ENCODE results near the gene GRIK4. TPM values are rescaled to one million over a fixed set of nuclear protein-coding genes. Genes with fewer than 3 reads are reported as not detected.

Gene GRIK4
- total and polyA plus RNA-seq, 9 of the 15 experiments (the other 6 are each of a cell fraction or from before 2014, with no cell fraction given): not detected

DNA sequence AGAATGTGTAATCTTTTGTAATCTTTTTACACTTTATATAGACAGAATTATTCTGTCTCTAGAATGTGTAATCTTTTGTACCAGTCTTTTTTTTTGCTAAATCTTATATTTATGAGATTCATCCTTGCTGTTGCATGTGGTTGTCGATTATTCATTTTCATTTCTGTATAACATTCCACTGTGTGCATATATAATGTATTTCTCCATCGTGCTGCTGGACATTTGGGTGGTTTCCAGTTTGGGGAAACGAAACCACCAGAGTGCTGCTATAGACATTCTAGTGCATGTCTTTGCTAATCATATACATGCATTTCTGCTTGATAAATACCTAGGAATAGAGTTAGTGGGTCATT is 146.5 kb downstream of the GRIK4 start:
- no peak for DNase-seq (ENCODE audit: extremely low read depth in 1 of 4, low spot score in 3 of 4)
- Histone ChIP-seq H3K79me2 (ENCODE audit: control insufficient read depth, insufficient read depth, low read length) (no peaks in the 10 kb centered on the region), H3K4me2 (ENCODE audit: insufficient read depth, low read length) (no peak overlapping the region), H4K20me1 (replicated peaks; ENCODE audit: control insufficient read depth, insufficient read depth, low read length) (0 out of 2 replicates have a peak, but pooled peaks cover 5% of the 10 kb centered on the region), H3K9me3 (replicated peaks; ENCODE audit: control insufficient read depth, insufficient read depth, low read depth, low read length) (no peaks in the 10 kb centered on the region), H3K36me3 (ENCODE audit: control insufficient read depth, insufficient read depth, low read length) (no peaks in the 10 kb centered on the region), H3K9ac (ENCODE audit: insufficient read depth in 1 of 2, low read depth in 2 of 2, low read length in 2 of 2) (no peak overlapping the region), H2AFZ (ENCODE audit: low read depth, low read length) (no peak overlapping the region), H3K4me1 (replicated peaks in 1 of 2; ENCODE audit: control insufficient read depth in 2 of 2, insufficient read depth in 2 of 2, low read length in 2 of 2) (peaks cover 0 to 5% of the 10 kb centered on the region in 2 experiments; a peak in 2 of 5 replicates), H3K4me3 (no peak overlapping the region), H3K9me1 (ENCODE audit: control insufficient read depth, insufficient read depth, low read length) (no peaks in the 10 kb centered on the region), H3K27ac (ENCODE audit: extremely low read depth, low read depth, low read length) (no peak overlapping the region), H3K27me3 (ENCODE audit: control insufficient read depth in 2 of 2, insufficient read depth in 2 of 2, low read length in 2 of 2) (peaks cover 0 to 38% of the 10 kb centered on the region in 2 experiments; a peak in 2 of 5 replicates)
- 0% methylated on average over 3 of the region's 3 CpGs for WGBS (ENCODE audit: insufficient coverage, low coverage, missing lambda C conversion rate)
- TF ChIP-seq NR1H2 (CRISPR knock-in tag; IDR thresholded peaks at IDR 0.05): no peak
- no peak for TF ChIP-seq ZNF134 (CRISPR knock-in tag; conservative IDR thresholded peaks at IDR 0.05)
- TF ChIP-seq, protein P1, sequence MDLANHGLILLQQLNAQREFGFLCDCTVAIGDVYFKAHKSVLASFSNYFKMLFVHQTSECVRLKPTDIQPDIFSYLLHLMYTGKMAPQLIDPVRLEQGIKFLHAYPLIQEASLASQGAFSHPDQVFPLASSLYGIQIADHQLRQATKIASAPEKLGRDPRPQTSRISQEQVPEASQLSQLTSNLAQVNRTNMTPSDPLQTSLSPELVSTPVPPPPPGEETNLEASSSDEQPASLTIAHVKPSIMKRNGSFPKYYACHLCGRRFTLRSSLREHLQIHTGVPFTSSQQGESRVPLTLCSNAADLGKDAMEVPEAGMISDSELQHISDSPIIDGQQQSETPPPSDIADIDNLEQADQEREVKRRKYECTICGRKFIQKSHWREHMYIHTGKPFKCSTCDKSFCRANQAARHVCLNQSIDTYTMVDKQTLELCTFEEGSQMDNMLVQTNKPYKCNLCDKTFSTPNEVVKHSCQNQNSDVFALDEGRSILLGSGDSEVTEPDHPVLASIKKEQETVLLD (IDR thresholded peaks at IDR 0.05): no peak
- TF ChIP-seq ZNF76 (CRISPR knock-in tag; IDR thresholded peaks at IDR 0.05; ENCODE audit: borderline replicate concordance): no peak
- no peak for TF ChIP-seq RBM39 (optimal IDR thresholded peaks at IDR 0.05; ENCODE audit: low read depth, low read length)
- no peak for TF ChIP-seq ZNF384 (IDR thresholded peaks at IDR 0.05; ENCODE audit: low read depth, low read length)
- TF ChIP-seq ZNF41 (CRISPR knock-in tag; conservative IDR thresholded peaks at IDR 0.05): no peak
- TF ChIP-seq PTRF (tag; IDR thresholded peaks at IDR 0.05): no peak
- TF ChIP-seq ZNF79 (CRISPR knock-in tag; IDR thresholded peaks at IDR 0.05; ENCODE audit: low read depth): no peak
- TF ChIP-seq CREBBP (IDR thresholded peaks at IDR 0.05; ENCODE audit: low read depth, low read length): no peak
- no TSS peak for BruUV-seq (replicated peaks)
- in situ Hi-C loops (cut with MboI): no loop called here
- intact Hi-C loops (cut with micrococcal nuclease): no loop called here
- FAIRE-seq: no peak
- ATAC-seq: no peak
- POLR2A ChIA-PET: no interaction called here
- CTCF ChIA-PET (ENCODE audit: low intra/inter-chr PET ratio): no interaction called here

Data from K562 (cell line).